ENCODE data around the gene DACT1. TPM values are rescaled to one million over a fixed set of nuclear protein-coding genes. Genes with fewer than 3 reads are reported as not detected.

Gene DACT1
- total RNA-seq, 1 experiment from 2014 or later = 4.4 TPM

- Histone ChIP-seq H2BK120ac (ENCODE audit: low read depth, low read length, poor library complexity, severe bottlenecking) (no peak overlapping the region), H4K8ac (replicated peaks; ENCODE audit: insufficient read length, low read depth, low read length) (no peak overlapping the region), H3K23ac (ENCODE audit: insufficient read length, low read depth, low read length) (no peak overlapping the region), H3T11ph (ENCODE audit: low read length) (no peak overlapping the region), H2BK15ac (ENCODE audit: low read depth, low read length) (no peak overlapping the region), H2BK20ac (ENCODE audit: low read depth, low read length, poor library complexity, severe bottlenecking) (no peak overlapping the region), H4K91ac (ENCODE audit: insufficient read length, low read depth, low read length) (no peak overlapping the region), H3K4me2 (ENCODE audit: insufficient read depth, insufficient read length, low read length) (no peak overlapping the region), H3K4ac (ENCODE audit: low read depth, low read length) (no peak overlapping the region), H3K23me2 (ENCODE audit: insufficient read length, low read depth, low read length, poor library complexity, severe bottlenecking) (no peaks in the 10 kb centered on the region), H2AFZ (ENCODE audit: low read length) (no peak overlapping the region), H3K79me2 (ENCODE audit: insufficient read depth, low read length) (no peaks in the 10 kb centered on the region), H2BK12ac (ENCODE audit: insufficient read length, low read depth, low read length) (no peak overlapping the region), H3K9me3 (ENCODE audit: control insufficient read depth, low read depth, low read length) (no peaks in the 10 kb centered on the region), H2AK5ac (ENCODE audit: insufficient read length, low read length) (no peak overlapping the region), H2BK5ac (ENCODE audit: insufficient read length, low read length) (no peak overlapping the region), H4K20me1 (ENCODE audit: control insufficient read depth, insufficient read depth, insufficient read length) (no peaks in the 10 kb centered on the region), H3K79me1 (ENCODE audit: insufficient read depth, low read depth, low read length, poor library complexity, severe bottlenecking) (no peaks in the 10 kb centered on the region), H3K14ac (ENCODE audit: insufficient read depth, low read length) (no peak overlapping the region), H3K27me3 (ENCODE audit: insufficient read depth, low read length) (no peaks in the 10 kb centered on the region), H3K9ac (ENCODE audit: extremely low read depth, insufficient read length, low read length) (no peak overlapping the region), H3K18ac (ENCODE audit: insufficient read length, low read depth, low read length) (no peak overlapping the region), H4K5ac (ENCODE audit: insufficient read length, low read depth, low read length) (no peak overlapping the region), H3K4me1 (ENCODE audit: insufficient read depth, low read length) (no peaks in the 10 kb centered on the region; the same call in 1 of the 2 replicates), H3K56ac (ENCODE audit: insufficient read length, low read depth, low read length) (no peak overlapping the region), H3K27ac (ENCODE audit: insufficient read length, low read depth, low read length) (no peak overlapping the region)
- H3K36me3 Mint-ChIP-seq (ENCODE audit: insufficient read depth in 1 of 3, low read depth in 3 of 3) = no peaks in the 10 kb centered on the region; a peak in 1 of 7 replicates
- no peak overlapping the region for H3K4me3 Mint-ChIP-seq
- H3K27me3 Mint-ChIP-seq (ENCODE audit: low read depth) = no peaks in the 10 kb centered on the region
- no peak for DNase-seq
- H3K4me1 Mint-ChIP-seq = peaks cover 9 to 11% of the 10 kb centered on the region in 2 experiments; a peak in 2 of 4 replicates
- WGBS (ENCODE audit: extremely low coverage, insufficient read length, low lambda C conversion rate) = no CpG with 5 or more reads among the region's 11 CpGs
- TF ChIP-seq, protein P1, sequence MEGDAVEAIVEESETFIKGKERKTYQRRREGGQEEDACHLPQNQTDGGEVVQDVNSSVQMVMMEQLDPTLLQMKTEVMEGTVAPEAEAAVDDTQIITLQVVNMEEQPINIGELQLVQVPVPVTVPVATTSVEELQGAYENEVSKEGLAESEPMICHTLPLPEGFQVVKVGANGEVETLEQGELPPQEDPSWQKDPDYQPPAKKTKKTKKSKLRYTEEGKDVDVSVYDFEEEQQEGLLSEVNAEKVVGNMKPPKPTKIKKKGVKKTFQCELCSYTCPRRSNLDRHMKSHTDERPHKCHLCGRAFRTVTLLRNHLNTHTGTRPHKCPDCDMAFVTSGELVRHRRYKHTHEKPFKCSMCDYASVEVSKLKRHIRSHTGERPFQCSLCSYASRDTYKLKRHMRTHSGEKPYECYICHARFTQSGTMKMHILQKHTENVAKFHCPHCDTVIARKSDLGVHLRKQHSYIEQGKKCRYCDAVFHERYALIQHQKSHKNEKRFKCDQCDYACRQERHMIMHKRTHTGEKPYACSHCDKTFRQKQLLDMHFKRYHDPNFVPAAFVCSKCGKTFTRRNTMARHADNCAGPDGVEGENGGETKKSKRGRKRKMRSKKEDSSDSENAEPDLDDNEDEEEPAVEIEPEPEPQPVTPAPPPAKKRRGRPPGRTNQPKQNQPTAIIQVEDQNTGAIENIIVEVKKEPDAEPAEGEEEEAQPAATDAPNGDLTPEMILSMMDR (conservative IDR thresholded peaks at IDR 0.05) = no peak
- no peak overlapping the region for H3K27ac Mint-ChIP-seq
- no peaks in the 10 kb centered on the region for H3K9me3 Mint-ChIP-seq
These were observed 38.8 kb upstream of the DACT1 start for GRCh38 chr14:58598804-58599525.
